Measurements from ENCODE around the gene SPINT1. TPM values are rescaled to one million over a fixed set of nuclear protein-coding genes. Genes with fewer than 3 reads are reported as not detected.

The SPINT1 gene
- 2.0 and 3.4 TPM in 2 replicates for total RNA-seq (2014; rRNA removed; shearing (Covaris generic); ENCODE audit: low replicate concordance)

GRCh38 chr15:40843885-40844695 is at the start of gene SPINT1:
Gene SPINT1, plus strand, starts transcription at chr15:40844048. Its CDS starts 507 bp downstream, at chr15:40844555.
- Histone ChIP-seq H3K4me2 (ENCODE audit: low read depth, low read length, poor library complexity, severe bottlenecking) (peak within 1 kb of the TSS; percentile 64), H3K4me1 (ENCODE audit: low read length) (peaks cover 27% of the 10 kb centered on the region), H3K27me3 (ENCODE audit: low read length) (no peaks in the 10 kb centered on the region), H3K79me2 (ENCODE audit: low read length) (no peaks in the 10 kb centered on the region), H3K36me3 (ENCODE audit: insufficient read depth, low read length) (no peaks in the 10 kb centered on the region), H3K9ac (ENCODE audit: low read length) (peak within 1 kb of the TSS; percentile 29; the same call in 1 of the 2 replicates), H3K4me3 (ENCODE audit: low read length) (peak within 1 kb of the TSS; percentile 58), H2AFZ (ENCODE audit: low read length) (peak within 1 kb of the TSS; percentile 54; the same call in 1 of the 2 replicates), H4K20me1 (ENCODE audit: insufficient read depth, low read depth, low read length) (no peaks in the 10 kb centered on the region), H3K27ac (ENCODE audit: low read length) (no peak within 1 kb of the TSS), H3K9me3 (ENCODE audit: low read length) (no peaks in the 10 kb centered on the region), H3K9me2 (replicated peaks; ENCODE audit: insufficient read depth, low read length) (no peaks in the 10 kb centered on the region)
- no peak for DNase-seq

DNA sequence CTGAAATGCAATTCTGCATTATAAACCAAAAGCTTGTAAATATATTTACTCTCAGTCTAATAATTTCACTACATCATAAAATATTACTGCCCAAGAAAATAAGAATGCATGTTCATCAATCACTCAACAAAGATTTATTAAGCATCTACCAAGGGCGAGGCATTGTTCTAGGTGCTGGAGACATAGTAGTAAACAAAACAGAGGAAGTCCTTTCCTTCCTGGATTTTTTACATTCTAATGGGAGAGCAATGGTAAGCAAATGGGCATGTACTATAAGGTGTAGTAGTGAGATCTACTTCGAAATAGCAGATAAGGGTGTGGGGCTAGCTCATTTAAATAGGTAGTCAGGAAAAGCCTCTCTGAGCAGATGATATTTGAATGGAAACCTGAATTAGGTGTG is 47.8 kb upstream of the SPINT1 start:
- Histone ChIP-seq H3K9me3 (ENCODE audit: low read length) (no peaks in the 10 kb centered on the region), H3K27me3 (ENCODE audit: low read length) (no peaks in the 10 kb centered on the region), H3K36me3 (ENCODE audit: insufficient read depth, low read length) (no peaks in the 10 kb centered on the region), H4K20me1 (ENCODE audit: insufficient read depth, low read depth, low read length) (no peaks in the 10 kb centered on the region), H3K9ac (ENCODE audit: low read length) (no peak overlapping the region), H2AFZ (ENCODE audit: low read length) (no peak overlapping the region), H3K27ac (ENCODE audit: low read length) (no peak overlapping the region), H3K9me2 (replicated peaks; ENCODE audit: insufficient read depth, low read length) (no peaks in the 10 kb centered on the region), H3K4me1 (ENCODE audit: low read length) (no peaks in the 10 kb centered on the region), H3K4me2 (ENCODE audit: low read depth, low read length, poor library complexity, severe bottlenecking) (no peak overlapping the region), H3K4me3 (ENCODE audit: low read length) (no peak overlapping the region), H3K79me2 (ENCODE audit: low read length) (peaks cover 35% of the 10 kb centered on the region)
- DNase-seq: no peak

GRCh38 chr15:40796512-40796911 is 47.3 kb upstream of the SPINT1 start:
- Histone ChIP-seq H3K27ac (ENCODE audit: low read length) (no peak overlapping the region), H3K4me2 (ENCODE audit: low read depth, low read length, poor library complexity, severe bottlenecking) (no peak overlapping the region), H3K9ac (ENCODE audit: low read length) (no peak overlapping the region), H3K9me2 (replicated peaks; ENCODE audit: insufficient read depth, low read length) (no peaks in the 10 kb centered on the region), H3K4me3 (ENCODE audit: low read length) (no peak overlapping the region), H3K27me3 (ENCODE audit: low read length) (no peaks in the 10 kb centered on the region), H4K20me1 (ENCODE audit: insufficient read depth, low read depth, low read length) (no peaks in the 10 kb centered on the region), H2AFZ (ENCODE audit: low read length) (no peak overlapping the region), H3K36me3 (ENCODE audit: insufficient read depth, low read length) (no peaks in the 10 kb centered on the region), H3K4me1 (ENCODE audit: low read length) (no peaks in the 10 kb centered on the region), H3K9me3 (ENCODE audit: low read length) (no peaks in the 10 kb centered on the region), H3K79me2 (ENCODE audit: low read length) (peaks cover 37% of the 10 kb centered on the region)
- no peak for DNase-seq

GRCh38 chr15:40799523-40799922 is 44.3 kb upstream of the SPINT1 start:
- no peaks in the 10 kb centered on the region for H3K4me1 ChIP-seq (ENCODE audit: low read length)
- no peak overlapping the region for H3K4me2 ChIP-seq (ENCODE audit: low read depth, low read length, poor library complexity, severe bottlenecking)
- H3K79me2 ChIP-seq (ENCODE audit: low read length): peaks cover 54% of the 10 kb centered on the region
- H3K27ac ChIP-seq (ENCODE audit: low read length): no peak overlapping the region
- H3K9me3 ChIP-seq (ENCODE audit: low read length): no peaks in the 10 kb centered on the region
- DNase-seq: no peak
- no peak overlapping the region for H3K4me3 ChIP-seq (ENCODE audit: low read length)
- H4K20me1 ChIP-seq (ENCODE audit: insufficient read depth, low read depth, low read length): no peaks in the 10 kb centered on the region
- no peaks in the 10 kb centered on the region for H3K36me3 ChIP-seq (ENCODE audit: insufficient read depth, low read length)
- H3K9ac ChIP-seq (ENCODE audit: low read length): no peak overlapping the region
- no peak overlapping the region for H2AFZ ChIP-seq (ENCODE audit: low read length)
- H3K27me3 ChIP-seq (ENCODE audit: low read length): no peaks in the 10 kb centered on the region
- no peaks in the 10 kb centered on the region for H3K9me2 ChIP-seq (replicated peaks; ENCODE audit: insufficient read depth, low read length)

- Histone ChIP-seq H3K4me1 (ENCODE audit: low read length) (peaks cover 13% of the 10 kb centered on the region), H3K27me3 (ENCODE audit: low read length) (no peaks in the 10 kb centered on the region), H3K9ac (ENCODE audit: low read length) (no peak overlapping the region), H3K36me3 (ENCODE audit: insufficient read depth, low read length) (no peaks in the 10 kb centered on the region), H4K20me1 (ENCODE audit: insufficient read depth, low read depth, low read length) (no peaks in the 10 kb centered on the region), H2AFZ (ENCODE audit: low read length) (no peak overlapping the region), H3K4me3 (ENCODE audit: low read length) (no peak overlapping the region), H3K9me3 (ENCODE audit: low read length) (no peaks in the 10 kb centered on the region), H3K9me2 (replicated peaks; ENCODE audit: insufficient read depth, low read length) (no peaks in the 10 kb centered on the region), H3K27ac (ENCODE audit: low read length) (no peak overlapping the region), H3K4me2 (ENCODE audit: low read depth, low read length, poor library complexity, severe bottlenecking) (no peak overlapping the region), H3K79me2 (ENCODE audit: low read length) (peaks cover 49% of the 10 kb centered on the region)
- DNase-seq: no peak
Observed at GRCh38 chr15:40803076-40803475, 40.8 kb upstream of the SPINT1 start.

DNA sequence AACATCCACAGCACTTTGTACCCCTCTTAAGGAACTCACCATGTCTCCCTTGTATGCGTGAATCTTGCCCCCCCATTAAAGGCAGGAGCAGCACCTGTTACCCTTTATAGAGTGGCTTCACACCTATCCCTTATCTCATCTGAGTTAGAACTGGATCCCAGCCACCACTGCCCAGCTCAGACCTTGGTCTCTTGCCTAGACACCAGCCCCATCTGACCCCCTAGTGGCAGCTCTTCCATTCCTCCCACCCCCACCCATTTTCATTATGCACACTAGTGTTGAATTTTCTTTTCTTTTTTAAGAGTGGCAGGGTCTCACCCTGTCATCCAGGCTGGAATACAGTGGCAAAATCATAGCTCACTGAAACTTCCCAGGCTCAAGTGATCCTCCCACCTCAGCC is 40.2 kb upstream of the SPINT1 start:
- no peaks in the 10 kb centered on the region for H3K36me3 ChIP-seq (ENCODE audit: insufficient read depth, low read length)
- H3K27me3 ChIP-seq (ENCODE audit: low read length): no peaks in the 10 kb centered on the region
- no peak overlapping the region for H3K4me2 ChIP-seq (ENCODE audit: low read depth, low read length, poor library complexity, severe bottlenecking)
- no peak overlapping the region for H2AFZ ChIP-seq (ENCODE audit: low read length)
- no peak overlapping the region for H3K4me3 ChIP-seq (ENCODE audit: low read length)
- no peak overlapping the region for H3K27ac ChIP-seq (ENCODE audit: low read length)
- DNase-seq: no peak
- peaks cover 46% of the 10 kb centered on the region for H3K79me2 ChIP-seq (ENCODE audit: low read length)
- H3K9ac ChIP-seq (ENCODE audit: low read length): no peak overlapping the region
- H4K20me1 ChIP-seq (ENCODE audit: insufficient read depth, low read depth, low read length): no peaks in the 10 kb centered on the region
- H3K9me3 ChIP-seq (ENCODE audit: low read length): no peaks in the 10 kb centered on the region
- H3K4me1 ChIP-seq (ENCODE audit: low read length): peaks cover 19% of the 10 kb centered on the region
- H3K9me2 ChIP-seq (replicated peaks; ENCODE audit: insufficient read depth, low read length): no peaks in the 10 kb centered on the region

- Histone ChIP-seq H3K27ac (ENCODE audit: low read length) (peak overlapping the region; percentile 79), H3K36me3 (ENCODE audit: insufficient read depth, low read length) (no peaks in the 10 kb centered on the region), H3K9me2 (replicated peaks; ENCODE audit: insufficient read depth, low read length) (no peaks in the 10 kb centered on the region), H3K4me3 (ENCODE audit: low read length) (peak overlapping the region; percentile 84), H3K9ac (ENCODE audit: low read length) (peak overlapping the region; percentile 92), H3K9me3 (ENCODE audit: low read length) (no peaks in the 10 kb centered on the region), H3K27me3 (ENCODE audit: low read length) (no peaks in the 10 kb centered on the region), H4K20me1 (ENCODE audit: insufficient read depth, low read depth, low read length) (no peaks in the 10 kb centered on the region), H3K79me2 (ENCODE audit: low read length) (peaks cover 42% of the 10 kb centered on the region), H2AFZ (ENCODE audit: low read length) (peak overlapping the region; percentile 95; the same call in 1 of the 2 replicates), H3K4me2 (ENCODE audit: low read depth, low read length, poor library complexity, severe bottlenecking) (peak overlapping the region; percentile 82), H3K4me1 (ENCODE audit: low read length) (peaks cover 21% of the 10 kb centered on the region)
- DNase-seq: no peak
Observed at GRCh38 chr15:40806672-40807027, 37.2 kb upstream of the SPINT1 start.

DNA sequence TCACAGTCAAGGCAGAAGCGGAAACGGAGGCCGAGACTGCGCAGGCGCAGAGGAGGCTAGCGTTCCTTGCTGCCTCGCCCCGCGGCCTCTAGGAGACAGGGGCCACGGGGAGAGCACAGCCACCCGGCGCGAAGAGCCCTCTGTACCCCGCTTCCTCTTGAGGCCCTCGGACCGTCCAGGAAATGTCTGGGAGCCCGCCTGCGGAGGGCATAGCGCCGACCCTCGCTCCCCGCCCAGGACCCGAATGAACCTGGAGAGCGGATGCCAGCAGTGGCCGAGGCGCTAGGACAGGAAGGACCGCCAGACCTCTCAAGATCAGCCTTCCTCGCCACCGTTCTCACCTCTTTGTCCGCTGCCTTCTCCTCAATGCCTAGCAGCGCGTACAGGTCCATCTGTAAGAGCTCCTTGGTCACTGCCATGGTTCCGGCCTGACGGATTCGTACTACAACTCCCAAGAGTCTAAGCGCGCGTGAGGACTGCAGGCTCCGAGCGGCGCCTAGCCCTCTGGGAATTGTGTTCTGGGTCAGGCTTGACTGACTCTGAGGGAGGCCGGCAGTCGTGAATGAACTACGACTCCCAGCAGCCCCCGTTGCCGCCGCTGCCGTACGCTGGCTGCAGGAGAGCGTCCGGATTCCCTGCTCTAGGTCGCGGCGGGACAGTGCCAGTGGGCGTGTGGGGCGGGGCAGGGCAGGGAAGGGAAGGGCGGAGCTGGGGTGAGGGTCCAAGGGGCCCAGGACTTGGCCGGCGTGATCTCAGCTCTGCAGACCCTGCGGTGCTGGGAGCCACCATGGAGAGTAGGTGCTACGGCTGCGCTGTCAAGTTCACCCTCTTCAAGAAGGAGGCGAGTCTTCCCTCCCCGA is 36.6 kb upstream of the SPINT1 start, which contains the start of the genes DNAJC17 and ZFYVE19:
TSS of gene DNAJC17 (minus strand) at position 446 of the 860 bp plus-strand sequence. CDS start at position 419, 27 bp downstream.
TSS of gene ZFYVE19 (plus strand) at position 62 of the 860 bp plus-strand sequence. CDS start at position 563, 501 bp downstream.
- Histone ChIP-seq H3K9me3 (ENCODE audit: low read length) (no peaks in the 10 kb centered on the region), H3K27ac (ENCODE audit: low read length) (peak within 1 kb of the TSS; percentile 79), H3K4me2 (ENCODE audit: low read depth, low read length, poor library complexity, severe bottlenecking) (peak within 1 kb of the TSS; percentile 82), H3K9ac (ENCODE audit: low read length) (peak within 1 kb of the TSS; percentile 92), H3K9me2 (replicated peaks; ENCODE audit: insufficient read depth, low read length) (no peaks in the 10 kb centered on the region), H3K4me1 (ENCODE audit: low read length) (peaks cover 21% of the 10 kb centered on the region), H4K20me1 (ENCODE audit: insufficient read depth, low read depth, low read length) (no peaks in the 10 kb centered on the region), H3K36me3 (ENCODE audit: insufficient read depth, low read length) (no peaks in the 10 kb centered on the region), H2AFZ (ENCODE audit: low read length) (peak within 1 kb of the TSS; percentile 95), H3K4me3 (ENCODE audit: low read length) (peak within 1 kb of the TSS; percentile 84), H3K79me2 (ENCODE audit: low read length) (peaks cover 37% of the 10 kb centered on the region), H3K27me3 (ENCODE audit: low read length) (no peaks in the 10 kb centered on the region)
- DNase-seq: peak; percentile 99

Data from Karpas-422 (cell line).